Measurements from ENCODE around the gene DAB2IP. TPM values are rescaled to one million over a fixed set of nuclear protein-coding genes. Genes with fewer than 3 reads are reported as not detected.

DAB2IP gene
- total and polyA plus RNA-seq, 2 experiments from 2014 or later = 8.9 to 42.8 TPM

GRCh38 chr9:121833061-121833460, 181.6 kb downstream of the DAB2IP start:
- Mint-ChIP-seq H3K27ac (no peak overlapping the region), H3K9me3 (no peaks in the 10 kb centered on the region), H3K4me1 (no peaks in the 10 kb centered on the region), H3K27me3 (ENCODE audit: insufficient read depth, low read depth, poor library complexity) (peaks cover 3% of the 10 kb centered on the region), H3K4me3 (no peak overlapping the region), H3K36me3 (ENCODE audit: low read depth) (no peaks in the 10 kb centered on the region)
- Histone ChIP-seq H4K20me1 (replicated peaks; ENCODE audit: insufficient read depth) (no peaks in the 10 kb centered on the region), H3K4me2 (no peak overlapping the region), H3K36me3 (ENCODE audit: insufficient read depth) (no peaks in the 10 kb centered on the region), H3K27me3 (ENCODE audit: insufficient read depth) (no peaks in the 10 kb centered on the region), H3K4me3 (no peak overlapping the region), H3K79me2 (replicated peaks; ENCODE audit: insufficient read depth) (no peaks in the 10 kb centered on the region), H3F3A (replicated peaks; ENCODE audit: low read depth) (no peaks in the 10 kb centered on the region), H3K27ac (ENCODE audit: low read depth) (no peak overlapping the region), H2AFZ (no peak overlapping the region), H3K4me1 (ENCODE audit: insufficient read depth) (no peaks in the 10 kb centered on the region), H3K9me2 (ENCODE audit: insufficient read depth) (no peaks in the 10 kb centered on the region)
- TF ChIP-seq JUNB (IDR thresholded peaks at IDR 0.05; ENCODE audit: unreplicated experiment) = no peak
- no peak for DNase-seq (ENCODE audit: low spot score)
- no peak for ATAC-seq

Other genes starting within 250 kb of the DAB2IP start
- gene GGTA1, start 151.8 kb upstream of the DAB2IP start, total RNA-seq (2014; rRNA removed; shearing (Covaris generic)) = not detected in 2 replicates
- gene GGTA1, start 151.8 kb upstream of the DAB2IP start, polyA plus RNA-seq (2016; fragmentation: Nextera tagmentation; extraction: Ambion mirVana) = 0.16 and 0.17 TPM in 2 replicates

All from GM23338 (cell line).